ENCODE results near the gene DUSP15. TPM values are rescaled to one million over a fixed set of nuclear protein-coding genes. Genes with fewer than 3 reads are reported as not detected.

The DUSP15 gene
- polyA plus RNA-seq, 1 donor from 2014 or later: 62.7 TPM

DNA sequence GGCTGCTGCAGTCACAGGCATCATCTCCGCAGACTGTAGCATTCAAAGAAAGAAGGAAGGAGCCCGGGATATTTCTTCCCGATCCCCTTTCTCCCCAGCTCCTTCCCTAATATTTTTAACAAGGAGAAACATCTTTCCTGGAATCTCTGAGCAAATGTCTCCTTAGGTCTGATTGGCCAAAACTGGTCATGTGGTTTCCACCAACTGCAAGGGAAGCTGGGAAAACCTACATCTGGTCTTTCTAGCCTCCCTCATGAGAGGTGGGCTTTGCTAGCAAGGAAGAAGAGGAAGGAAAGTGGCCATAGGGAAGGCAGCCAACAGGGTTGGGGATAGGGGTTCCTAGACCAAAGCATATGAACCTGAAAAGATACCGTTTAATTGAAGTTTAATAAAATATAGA lies 46.4 kb upstream of the DUSP15 start:
- H4K20me1 ChIP-seq (ENCODE audit: insufficient read depth): no peaks in the 10 kb centered on the region
- no peak for TF ChIP-seq SMC3 (conservative IDR thresholded peaks at IDR 0.05; ENCODE audit: poor library complexity)
- TF ChIP-seq TAF1 (IDR thresholded peaks at IDR 0.05; ENCODE audit: low read depth): no peak
- no peaks in the 10 kb centered on the region for H3K27me3 ChIP-seq (ENCODE audit: insufficient read depth, low read depth, low read length)
- H2AFZ ChIP-seq (ENCODE audit: low read depth, low read length): no peak overlapping the region
- no peak overlapping the region for H3K27ac ChIP-seq (ENCODE audit: low read length)
- no peak overlapping the region for H3K4me3 ChIP-seq (ENCODE audit: low read length)
- H3K9me3 ChIP-seq (ENCODE audit: low read length): no peaks in the 10 kb centered on the region
- H3F3A ChIP-seq (ENCODE audit: insufficient read depth, low read length, poor library complexity, severe bottlenecking): no peaks in the 10 kb centered on the region
- no peak overlapping the region for H3K4me2 ChIP-seq (ENCODE audit: low read length)
- no peak overlapping the region for H3K9ac ChIP-seq (ENCODE audit: low read length)
- H3K79me2 ChIP-seq (replicated peaks; ENCODE audit: insufficient read depth, low read length): no peaks in the 10 kb centered on the region
- H3K36me3 ChIP-seq (ENCODE audit: insufficient read depth, low read length): no peaks in the 10 kb centered on the region
- H3K9me2 ChIP-seq (ENCODE audit: insufficient read depth, low read length): no peaks in the 10 kb centered on the region

DNA sequence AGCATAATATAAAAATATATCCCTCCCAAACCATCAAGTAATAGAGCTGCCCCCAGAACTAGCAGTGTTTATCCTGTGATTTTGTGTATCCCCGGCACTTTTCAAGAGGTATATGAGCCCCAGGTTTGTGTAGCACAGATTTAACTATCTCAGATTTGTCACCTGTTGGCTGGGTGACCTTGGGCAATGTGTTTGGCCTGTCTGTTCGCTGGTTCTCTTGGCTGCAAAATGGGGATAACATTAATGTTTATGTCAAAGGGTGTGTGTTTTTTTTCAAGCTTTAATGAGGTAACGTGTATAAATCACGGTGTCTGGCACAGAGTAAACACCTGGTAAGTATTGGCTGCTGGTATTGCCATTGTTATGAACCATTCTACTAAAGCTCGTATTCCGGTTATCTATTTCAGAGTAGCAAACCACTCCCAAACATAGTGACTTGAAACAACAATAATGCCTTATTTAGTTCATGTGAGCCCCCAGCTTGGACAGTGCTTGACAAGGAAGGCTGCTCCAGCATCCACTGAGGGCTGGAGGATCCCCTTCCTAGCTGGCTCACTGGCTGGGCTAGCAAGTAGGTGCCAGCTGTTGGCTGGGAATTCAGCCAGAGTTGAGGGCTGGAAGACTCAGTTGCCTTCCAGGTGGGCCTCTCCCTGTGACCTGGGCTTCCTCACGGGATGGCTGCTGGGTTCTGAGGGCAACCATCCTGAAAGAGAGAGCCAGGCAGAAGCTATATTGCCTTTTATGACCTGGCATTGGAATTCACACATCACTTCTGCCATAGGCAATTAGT lies 45.4 kb upstream of the DUSP15 start:
- Histone ChIP-seq H4K20me1 (ENCODE audit: insufficient read depth) (no peaks in the 10 kb centered on the region), H3K9me2 (ENCODE audit: insufficient read depth, low read length) (no peaks in the 10 kb centered on the region), H3K79me2 (replicated peaks; ENCODE audit: insufficient read depth, low read length) (no peaks in the 10 kb centered on the region), H3F3A (ENCODE audit: insufficient read depth, low read length, poor library complexity, severe bottlenecking) (no peaks in the 10 kb centered on the region), H2AFZ (ENCODE audit: low read depth, low read length) (no peak overlapping the region), H3K4me2 (ENCODE audit: low read length) (no peak overlapping the region), H3K27me3 (ENCODE audit: insufficient read depth, low read depth, low read length) (no peaks in the 10 kb centered on the region), H3K9ac (ENCODE audit: low read length) (no peak overlapping the region), H3K9me3 (ENCODE audit: low read length) (no peaks in the 10 kb centered on the region), H3K27ac (ENCODE audit: low read length) (no peak overlapping the region), H3K4me3 (ENCODE audit: low read length) (no peak overlapping the region), H3K36me3 (ENCODE audit: insufficient read depth, low read length) (no peaks in the 10 kb centered on the region)
- no peak for TF ChIP-seq EZH2 (IDR thresholded peaks at IDR 0.05; ENCODE audit: borderline replicate concordance, insufficient read depth, low read length, poor library complexity, severe bottlenecking)
- TF ChIP-seq POLR2AphosphoS5 (IDR thresholded peaks at IDR 0.05): no peak
- TF ChIP-seq, protein P1, sequence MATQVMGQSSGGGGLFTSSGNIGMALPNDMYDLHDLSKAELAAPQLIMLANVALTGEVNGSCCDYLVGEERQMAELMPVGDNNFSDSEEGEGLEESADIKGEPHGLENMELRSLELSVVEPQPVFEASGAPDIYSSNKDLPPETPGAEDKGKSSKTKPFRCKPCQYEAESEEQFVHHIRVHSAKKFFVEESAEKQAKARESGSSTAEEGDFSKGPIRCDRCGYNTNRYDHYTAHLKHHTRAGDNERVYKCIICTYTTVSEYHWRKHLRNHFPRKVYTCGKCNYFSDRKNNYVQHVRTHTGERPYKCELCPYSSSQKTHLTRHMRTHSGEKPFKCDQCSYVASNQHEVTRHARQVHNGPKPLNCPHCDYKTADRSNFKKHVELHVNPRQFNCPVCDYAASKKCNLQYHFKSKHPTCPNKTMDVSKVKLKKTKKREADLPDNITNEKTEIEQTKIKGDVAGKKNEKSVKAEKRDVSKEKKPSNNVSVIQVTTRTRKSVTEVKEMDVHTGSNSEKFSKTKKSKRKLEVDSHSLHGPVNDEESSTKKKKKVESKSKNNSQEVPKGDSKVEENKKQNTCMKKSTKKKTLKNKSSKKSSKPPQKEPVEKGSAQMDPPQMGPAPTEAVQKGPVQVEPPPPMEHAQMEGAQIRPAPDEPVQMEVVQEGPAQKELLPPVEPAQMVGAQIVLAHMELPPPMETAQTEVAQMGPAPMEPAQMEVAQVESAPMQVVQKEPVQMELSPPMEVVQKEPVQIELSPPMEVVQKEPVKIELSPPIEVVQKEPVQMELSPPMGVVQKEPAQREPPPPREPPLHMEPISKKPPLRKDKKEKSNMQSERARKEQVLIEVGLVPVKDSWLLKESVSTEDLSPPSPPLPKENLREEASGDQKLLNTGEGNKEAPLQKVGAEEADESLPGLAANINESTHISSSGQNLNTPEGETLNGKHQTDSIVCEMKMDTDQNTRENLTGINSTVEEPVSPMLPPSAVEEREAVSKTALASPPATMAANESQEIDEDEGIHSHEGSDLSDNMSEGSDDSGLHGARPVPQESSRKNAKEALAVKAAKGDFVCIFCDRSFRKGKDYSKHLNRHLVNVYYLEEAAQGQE (IDR thresholded peaks at IDR 0.05; ENCODE audit: borderline replicate concordance): no peak
- TF ChIP-seq RAD21 (conservative IDR thresholded peaks at IDR 0.05): no peak
- TF ChIP-seq, protein P2, sequence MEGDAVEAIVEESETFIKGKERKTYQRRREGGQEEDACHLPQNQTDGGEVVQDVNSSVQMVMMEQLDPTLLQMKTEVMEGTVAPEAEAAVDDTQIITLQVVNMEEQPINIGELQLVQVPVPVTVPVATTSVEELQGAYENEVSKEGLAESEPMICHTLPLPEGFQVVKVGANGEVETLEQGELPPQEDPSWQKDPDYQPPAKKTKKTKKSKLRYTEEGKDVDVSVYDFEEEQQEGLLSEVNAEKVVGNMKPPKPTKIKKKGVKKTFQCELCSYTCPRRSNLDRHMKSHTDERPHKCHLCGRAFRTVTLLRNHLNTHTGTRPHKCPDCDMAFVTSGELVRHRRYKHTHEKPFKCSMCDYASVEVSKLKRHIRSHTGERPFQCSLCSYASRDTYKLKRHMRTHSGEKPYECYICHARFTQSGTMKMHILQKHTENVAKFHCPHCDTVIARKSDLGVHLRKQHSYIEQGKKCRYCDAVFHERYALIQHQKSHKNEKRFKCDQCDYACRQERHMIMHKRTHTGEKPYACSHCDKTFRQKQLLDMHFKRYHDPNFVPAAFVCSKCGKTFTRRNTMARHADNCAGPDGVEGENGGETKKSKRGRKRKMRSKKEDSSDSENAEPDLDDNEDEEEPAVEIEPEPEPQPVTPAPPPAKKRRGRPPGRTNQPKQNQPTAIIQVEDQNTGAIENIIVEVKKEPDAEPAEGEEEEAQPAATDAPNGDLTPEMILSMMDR (IDR thresholded peaks at IDR 0.05; ENCODE audit: poor library complexity, severe bottlenecking): no peak

DNA sequence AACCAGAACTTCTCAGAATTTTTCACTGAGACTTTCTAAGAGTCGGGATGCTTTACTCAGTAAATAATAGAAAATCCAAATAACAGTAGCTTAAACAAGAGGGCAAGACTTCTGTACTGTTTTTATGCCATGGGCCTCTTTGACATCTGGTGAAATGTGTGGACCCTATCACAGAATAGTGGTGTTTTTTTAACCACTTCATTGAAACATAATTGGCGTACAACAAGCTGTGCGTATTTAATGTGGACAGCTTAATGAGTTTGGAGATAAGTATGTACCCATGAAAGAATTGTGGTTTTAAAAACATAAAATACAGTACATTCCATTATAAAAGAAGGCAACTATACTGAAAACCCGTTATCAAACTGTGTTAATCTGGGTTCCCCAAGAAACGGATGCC lies 43.8 kb upstream of the DUSP15 start:
- Histone ChIP-seq H3K27me3 (ENCODE audit: insufficient read depth, low read depth, low read length) (no peaks in the 10 kb centered on the region), H2AFZ (ENCODE audit: low read depth, low read length) (no peak overlapping the region), H3K79me2 (replicated peaks; ENCODE audit: insufficient read depth, low read length) (no peaks in the 10 kb centered on the region), H3K9me2 (ENCODE audit: insufficient read depth, low read length) (no peaks in the 10 kb centered on the region), H3F3A (ENCODE audit: insufficient read depth, low read length, poor library complexity, severe bottlenecking) (no peaks in the 10 kb centered on the region), H4K20me1 (ENCODE audit: insufficient read depth) (no peaks in the 10 kb centered on the region), H3K9me3 (ENCODE audit: low read length) (no peaks in the 10 kb centered on the region), H3K4me2 (ENCODE audit: low read length) (no peak overlapping the region), H3K9ac (ENCODE audit: low read length) (no peak overlapping the region), H3K4me3 (ENCODE audit: low read length) (no peak overlapping the region), H3K36me3 (ENCODE audit: insufficient read depth, low read length) (no peaks in the 10 kb centered on the region), H3K27ac (ENCODE audit: low read length) (no peak overlapping the region)
- TF ChIP-seq MXI1 (conservative IDR thresholded peaks at IDR 0.05; ENCODE audit: poor library complexity, severe bottlenecking) (no peak), POLR2AphosphoS5 (IDR thresholded peaks at IDR 0.05) (no peak), SMC3 (conservative IDR thresholded peaks at IDR 0.05; ENCODE audit: poor library complexity) (no peak), TAF1 (IDR thresholded peaks at IDR 0.05; ENCODE audit: low read depth) (no peak), EP300 (conservative IDR thresholded peaks at IDR 0.05; ENCODE audit: poor library complexity, severe bottlenecking) (no peak), RAD21 (conservative IDR thresholded peaks at IDR 0.05) (no peak), EZH2 (IDR thresholded peaks at IDR 0.05; ENCODE audit: borderline replicate concordance, insufficient read depth, low read length, poor library complexity, severe bottlenecking) (no peak)
- TF ChIP-seq, protein P1 (IDR thresholded peaks at IDR 0.05; ENCODE audit: borderline replicate concordance): no peak
- TF ChIP-seq, protein P2 (IDR thresholded peaks at IDR 0.05; ENCODE audit: poor library complexity, severe bottlenecking): no peak
